Skeletal muscle tissue (tissue), 4 donors: ENCODE measurements around the gene ZBTB32. TPM values are rescaled to one million over a fixed set of nuclear protein-coding genes. Genes with fewer than 3 reads are reported as not detected.
"Not testable (repeated sequence)": the region's sequence is repeated elsewhere in the genome, so short reads cannot be mapped to it uniquely, and the experiment has no call there.

Experiments
- H3K27ac ChIP-seq: one replicate; pipeline ENCODE4 v1.7.0; 2013; ENCODE audit warnings: mild to moderate bottlenecking, low read depth, low read length, inconsistent platforms
- H3K27me3 ChIP-seq, 3 donors: one replicate each; pipeline ENCODE4 v1.7.0; 2013; ENCODE audit warnings: low read length in 3 of 3; ENCODE audit not compliant: control insufficient read depth in 3 of 3, insufficient read depth in 3 of 3
- H3K36me3 ChIP-seq, 3 donors: one replicate each; pipeline ENCODE4 v1.7.0; 2013; ENCODE audit warnings: low read length in 3 of 3; ENCODE audit not compliant: control insufficient read depth in 3 of 3, insufficient read depth in 3 of 3
- H3K4me1 ChIP-seq, 3 donors: one replicate each; pipeline ENCODE4 v1.7.0; 2013; ENCODE audit warnings: low read length in 3 of 3, mild to moderate bottlenecking in 3 of 3; ENCODE audit not compliant: control insufficient read depth in 3 of 3, insufficient read depth in 3 of 3
- H3K4me3 ChIP-seq, 3 donors: one replicate each; pipeline ENCODE4 v1.7.0; 2013; ENCODE audit warnings: low read length in 3 of 3
- H3K9ac ChIP-seq, 3 donors: one replicate each; pipeline ENCODE4 v1.7.0; 2013; ENCODE audit warnings: low read length in 3 of 3, mild to moderate bottlenecking in 3 of 3, moderate library complexity in 2 of 3, low read depth in 1 of 3
- H3K9me3 ChIP-seq, 3 donors: one replicate each; pipeline ENCODE4 v1.7.0; 2013; ENCODE audit warnings: low read length in 3 of 3; ENCODE audit not compliant: control insufficient read depth in 3 of 3
- total RNA-seq: library from RNA; depleted of rRNA; stranded (reverse); fragments of >200 nt; gene quantifications from one replicate; pipeline ENCODE4 v1.2.3, GENCODE V29; 2014
- donor health status: Osteomylitis.

ZBTB32 gene
- total RNA-seq, 1 donor from 2014 or later = not detected

- Histone ChIP-seq H3K9ac (no peak overlapping the region), H3K36me3 (peaks cover 41 to 47% (median 42%) of the 10 kb centered on the region in 3 donors), H3K9me3 (no peaks in the 10 kb centered on the region), H3K27ac (no peak overlapping the region), H3K4me3 (no peak overlapping the region), H3K4me1 (peaks cover 26 to 33% (median 26%) of the 10 kb centered on the region in 3 donors), H3K27me3 (no peaks in the 10 kb centered on the region)
These were observed 15.8 kb downstream of the ZBTB32 start for GRCh38 chr19:35720163-35720524.

GRCh38 chr19:35720648-35721047 is 16.3 kb downstream of the ZBTB32 start:
- H3K27ac ChIP-seq = no peak overlapping the region
- H3K9ac ChIP-seq = no peak overlapping the region
- no peak overlapping the region for H3K4me3 ChIP-seq
- peaks cover 46 to 52% (median 47%) of the 10 kb centered on the region in 3 donors for H3K36me3 ChIP-seq
- no peaks in the 10 kb centered on the region for H3K9me3 ChIP-seq
- H3K4me1 ChIP-seq = peaks cover 22 to 28% (median 22%) of the 10 kb centered on the region in 3 donors
- no peaks in the 10 kb centered on the region for H3K27me3 ChIP-seq

GRCh38 chr19:35721374-35721773 is 17.0 kb downstream of the ZBTB32 start:
- Histone ChIP-seq H3K27me3 (no peaks in the 10 kb centered on the region), H3K9me3 (no peaks in the 10 kb centered on the region), H3K27ac (no peak overlapping the region), H3K4me1 (peaks cover 14 to 21% (median 15%) of the 10 kb centered on the region in 3 donors), H3K36me3 (peaks cover 53 to 59% (median 55%) of the 10 kb centered on the region in 3 donors), H3K4me3 (no peak overlapping the region), H3K9ac (no peak overlapping the region)

GRCh38 chr19:35722461-35722860 is 18.1 kb downstream of the ZBTB32 start:
- H3K36me3 ChIP-seq = peaks cover 63 to 67% (median 64%) of the 10 kb centered on the region in 3 donors
- no peak overlapping the region for H3K27ac ChIP-seq
- H3K9me3 ChIP-seq = no peaks in the 10 kb centered on the region
- no peaks in the 10 kb centered on the region for H3K27me3 ChIP-seq
- no peak overlapping the region for H3K9ac ChIP-seq
- H3K4me1 ChIP-seq = peaks cover 13 to 18% (median 13%) of the 10 kb centered on the region in 3 donors
- H3K4me3 ChIP-seq = no peak overlapping the region

GRCh38 chr19:35722897-35723296 is 18.5 kb downstream of the ZBTB32 start:
- no peak overlapping the region for H3K9ac ChIP-seq
- no peaks in the 10 kb centered on the region for H3K27me3 ChIP-seq
- no peak overlapping the region for H3K27ac ChIP-seq
- H3K36me3 ChIP-seq = peaks cover 67 to 72% (median 69%) of the 10 kb centered on the region in 3 donors
- peaks cover 13 to 18% (median 13%) of the 10 kb centered on the region in 3 donors for H3K4me1 ChIP-seq
- H3K4me3 ChIP-seq = no peak overlapping the region
- H3K9me3 ChIP-seq = no peaks in the 10 kb centered on the region

- H3K4me3 ChIP-seq = no peak overlapping the region
- no peak overlapping the region for H3K27ac ChIP-seq
- H3K9ac ChIP-seq = no peak overlapping the region
- peaks cover 75 to 79% (median 76%) of the 10 kb centered on the region in 3 donors for H3K36me3 ChIP-seq
- H3K27me3 ChIP-seq = no peaks in the 10 kb centered on the region
- no peaks in the 10 kb centered on the region for H3K9me3 ChIP-seq
- peaks cover 10 to 14% (median 10%) of the 10 kb centered on the region in 3 donors for H3K4me1 ChIP-seq
These were observed 19.3 kb downstream of the ZBTB32 start for GRCh38 chr19:35723671-35724070.

- H3K9me3 ChIP-seq, H3K27me3 ChIP-seq, H3K9ac ChIP-seq, H3K4me1 ChIP-seq, H3K4me3 ChIP-seq, H3K27ac ChIP-seq: not testable (repeated sequence)
- H3K36me3 ChIP-seq = peaks cover 80 to 84% (median 81%) of the 10 kb centered on the region in 3 donors
These were observed 19.8 kb downstream of the ZBTB32 start for GRCh38 chr19:35724132-35724531.

GRCh38 chr19:35724560-35724959 is 20.2 kb downstream of the ZBTB32 start:
- Histone ChIP-seq H3K4me1 (peaks cover 1 to 5% (median 2%) of the 10 kb centered on the region in 3 donors), H3K9me3 (no peaks in the 10 kb centered on the region), H3K4me3 (no peak overlapping the region), H3K36me3 (peaks cover 84 to 86% (median 85%) of the 10 kb centered on the region in 3 donors), H3K9ac (no peak overlapping the region), H3K27ac (no peak overlapping the region), H3K27me3 (no peaks in the 10 kb centered on the region)

- H3K9me3 ChIP-seq = no peaks in the 10 kb centered on the region
- no peaks in the 10 kb centered on the region for H3K27me3 ChIP-seq
- H3K36me3 ChIP-seq = peaks cover 86 to 88% (median 88%) of the 10 kb centered on the region in 3 donors
- no peak overlapping the region for H3K9ac ChIP-seq
- no peak overlapping the region for H3K27ac ChIP-seq
- H3K4me3 ChIP-seq = no peak overlapping the region
- peaks cover 0 to 5% (median 0%) of the 10 kb centered on the region in 3 donors for H3K4me1 ChIP-seq
These were observed 21.0 kb downstream of the ZBTB32 start for GRCh38 chr19:35725216-35725861.

GRCh38 chr19:35727053-35727955 is 22.9 kb downstream of the ZBTB32 start:
- H3K4me3 ChIP-seq = no peak overlapping the region
- H3K9me3 ChIP-seq = no peaks in the 10 kb centered on the region
- H3K4me1 ChIP-seq = no peaks in the 10 kb centered on the region
- no peak overlapping the region for H3K9ac ChIP-seq
- H3K36me3 ChIP-seq = peaks cover 95 to 98% (median 97%) of the 10 kb centered on the region in 3 donors
- H3K27ac ChIP-seq = no peak overlapping the region
- no peaks in the 10 kb centered on the region for H3K27me3 ChIP-seq
